ENCODE measurements around the gene DDX51. TPM values are rescaled to one million over a fixed set of nuclear protein-coding genes. Genes with fewer than 3 reads are reported as not detected.

DDX51 gene
- total RNA-seq, 1 donor from 2014 or later = 9.6 TPM

DNA sequence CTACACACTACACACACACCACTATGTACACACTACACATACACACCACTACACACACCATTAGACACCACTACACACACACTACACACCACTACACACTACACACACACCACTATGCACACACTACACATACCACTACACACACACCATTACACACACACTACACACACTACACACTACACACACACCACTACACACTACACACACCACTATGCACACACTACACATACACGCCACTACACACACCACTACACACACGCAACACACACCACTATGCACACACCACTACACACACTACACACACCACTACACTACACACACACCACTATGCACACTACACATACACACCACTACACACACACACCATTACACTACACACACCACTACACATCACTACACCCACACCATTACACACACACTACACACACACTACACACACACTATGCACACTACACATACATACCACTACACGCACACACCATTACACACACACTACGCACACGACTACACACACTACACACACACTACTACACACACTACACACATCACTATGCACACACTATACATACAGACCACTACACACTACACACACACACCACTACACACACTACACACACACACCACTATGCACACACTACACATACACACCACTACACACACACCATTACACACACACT is 13.8 kb upstream of the DDX51 start:
- peaks cover 10% of the 10 kb centered on the region for H3K4me1 Mint-ChIP-seq (ENCODE audit: low read depth)
- H3K36me3 Mint-ChIP-seq (ENCODE audit: low read depth) = no peaks in the 10 kb centered on the region
- H3K27me3 Mint-ChIP-seq (ENCODE audit: low read depth) = peaks cover 6% of the 10 kb centered on the region
- H3K27ac Mint-ChIP-seq (ENCODE audit: unreplicated experiment) = no peak overlapping the region
- TF ChIP-seq, protein P1, sequence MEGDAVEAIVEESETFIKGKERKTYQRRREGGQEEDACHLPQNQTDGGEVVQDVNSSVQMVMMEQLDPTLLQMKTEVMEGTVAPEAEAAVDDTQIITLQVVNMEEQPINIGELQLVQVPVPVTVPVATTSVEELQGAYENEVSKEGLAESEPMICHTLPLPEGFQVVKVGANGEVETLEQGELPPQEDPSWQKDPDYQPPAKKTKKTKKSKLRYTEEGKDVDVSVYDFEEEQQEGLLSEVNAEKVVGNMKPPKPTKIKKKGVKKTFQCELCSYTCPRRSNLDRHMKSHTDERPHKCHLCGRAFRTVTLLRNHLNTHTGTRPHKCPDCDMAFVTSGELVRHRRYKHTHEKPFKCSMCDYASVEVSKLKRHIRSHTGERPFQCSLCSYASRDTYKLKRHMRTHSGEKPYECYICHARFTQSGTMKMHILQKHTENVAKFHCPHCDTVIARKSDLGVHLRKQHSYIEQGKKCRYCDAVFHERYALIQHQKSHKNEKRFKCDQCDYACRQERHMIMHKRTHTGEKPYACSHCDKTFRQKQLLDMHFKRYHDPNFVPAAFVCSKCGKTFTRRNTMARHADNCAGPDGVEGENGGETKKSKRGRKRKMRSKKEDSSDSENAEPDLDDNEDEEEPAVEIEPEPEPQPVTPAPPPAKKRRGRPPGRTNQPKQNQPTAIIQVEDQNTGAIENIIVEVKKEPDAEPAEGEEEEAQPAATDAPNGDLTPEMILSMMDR (IDR thresholded peaks at IDR 0.05) = no peak
- peak; percentile 2 for DNase-seq (ENCODE audit: low spot score)
- no peaks in the 10 kb centered on the region for H3K9me3 Mint-ChIP-seq (ENCODE audit: low read depth)
- no peak overlapping the region for H3K4me3 Mint-ChIP-seq (ENCODE audit: unreplicated experiment)

DNA sequence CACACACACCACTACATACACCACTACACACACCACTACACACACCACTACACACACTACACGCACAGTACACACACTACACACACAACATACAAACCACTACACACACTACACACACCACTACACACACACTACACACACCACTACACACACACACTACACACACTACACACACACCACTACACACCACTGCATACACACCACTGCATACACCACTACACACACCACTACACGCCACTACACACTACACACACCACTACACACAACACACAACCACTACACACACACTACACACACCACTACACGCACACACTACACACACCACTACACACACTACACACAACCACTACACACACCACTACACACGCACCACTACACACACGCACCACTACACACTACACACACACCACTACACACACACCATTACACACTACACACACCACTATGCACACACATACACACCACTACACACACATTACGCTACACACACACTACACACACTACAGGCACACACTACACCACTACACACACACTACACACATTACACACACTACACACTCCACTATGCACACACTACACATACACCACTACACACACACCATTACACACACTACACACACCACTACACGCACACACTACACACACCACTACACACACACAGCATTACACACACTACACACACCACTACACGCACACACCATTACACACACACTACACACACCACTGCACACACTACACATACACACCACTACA is 12.6 kb upstream of the DDX51 start:
- no peaks in the 10 kb centered on the region for H3K4me1 Mint-ChIP-seq (ENCODE audit: low read depth)
- no peak overlapping the region for H3K4me3 Mint-ChIP-seq (ENCODE audit: unreplicated experiment)
- no peak for DNase-seq (ENCODE audit: low spot score)
- no peaks in the 10 kb centered on the region for H3K36me3 Mint-ChIP-seq (ENCODE audit: low read depth)
- H3K27ac Mint-ChIP-seq (ENCODE audit: unreplicated experiment) = no peak overlapping the region
- TF ChIP-seq, protein P1 (IDR thresholded peaks at IDR 0.05) = no peak
- H3K9me3 Mint-ChIP-seq (ENCODE audit: low read depth) = no peaks in the 10 kb centered on the region
- peaks cover 3% of the 10 kb centered on the region for H3K27me3 Mint-ChIP-seq (ENCODE audit: low read depth)

DNA sequence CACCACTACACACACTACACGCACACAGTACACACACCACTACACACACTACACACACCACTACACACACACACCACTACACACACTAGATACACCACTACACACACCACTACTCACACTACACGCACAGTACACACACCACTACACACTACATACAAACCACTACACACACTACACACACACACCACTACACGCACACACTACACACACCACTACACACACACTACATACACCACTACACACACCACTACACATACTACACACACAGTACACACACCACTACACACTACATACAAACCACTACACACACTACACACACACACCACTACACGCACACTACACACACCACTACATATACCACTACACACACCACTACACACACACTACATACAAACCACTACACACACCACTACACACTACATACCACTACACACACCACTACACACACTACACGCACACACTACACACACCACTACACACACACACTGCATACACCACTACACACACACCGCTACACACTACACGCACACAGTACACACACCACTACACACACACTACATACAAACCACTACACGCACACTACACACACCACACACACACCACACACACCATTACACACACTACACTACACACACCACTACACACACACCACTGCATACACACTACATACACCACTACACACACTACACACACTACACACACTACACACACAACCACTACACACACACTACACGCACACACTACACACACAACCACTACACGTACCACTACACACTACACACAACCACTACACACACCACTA is 11.9 kb upstream of the DDX51 start:
- Mint-ChIP-seq H3K27ac (ENCODE audit: unreplicated experiment) (no peak overlapping the region), H3K27me3 (ENCODE audit: low read depth) (peaks cover 3% of the 10 kb centered on the region), H3K4me3 (ENCODE audit: unreplicated experiment) (no peak overlapping the region), H3K9me3 (ENCODE audit: low read depth) (no peaks in the 10 kb centered on the region), H3K36me3 (ENCODE audit: low read depth) (no peaks in the 10 kb centered on the region), H3K4me1 (ENCODE audit: low read depth) (no peaks in the 10 kb centered on the region)
- DNase-seq (ENCODE audit: low spot score) = peak; percentile 5
- TF ChIP-seq, protein P1 (IDR thresholded peaks at IDR 0.05) = no peak

DNA sequence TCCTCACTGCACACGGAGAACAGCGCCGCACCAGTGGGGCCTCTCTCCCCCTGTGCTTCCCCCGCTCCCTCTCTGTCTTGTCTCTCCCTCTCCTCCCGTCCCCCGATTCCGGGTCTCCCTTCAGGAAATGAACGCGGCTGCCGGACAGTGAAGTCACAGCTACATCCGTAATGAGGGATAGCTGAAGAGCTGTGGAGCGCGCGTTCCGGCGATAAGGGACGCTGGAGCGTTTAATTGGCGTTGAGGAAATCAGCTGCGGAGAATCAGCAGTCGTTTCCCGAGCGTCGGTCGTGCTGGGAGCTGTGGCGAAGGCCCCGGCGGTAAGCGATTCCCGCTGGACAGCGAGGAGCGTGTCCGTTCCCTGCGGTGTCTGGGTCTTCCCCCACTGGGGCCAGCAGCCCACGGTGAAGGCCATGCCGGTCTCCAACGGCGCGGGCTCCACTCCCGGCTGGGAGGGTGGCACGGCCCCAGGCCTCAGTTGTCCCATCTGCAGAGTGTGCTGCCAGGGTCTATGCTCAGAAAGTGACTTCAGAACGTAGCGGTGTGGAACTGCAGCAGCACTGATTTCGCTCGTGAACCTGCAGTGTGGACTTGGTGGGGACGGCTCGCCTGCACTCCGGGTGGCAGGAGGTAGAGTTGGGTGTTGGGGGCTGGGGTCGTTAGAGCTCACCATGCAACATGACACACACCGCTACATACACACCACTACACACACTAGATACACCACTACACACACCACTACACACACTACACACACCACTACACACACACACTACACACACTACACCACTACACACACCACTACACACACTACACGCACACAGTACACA is 11.0 kb upstream of the DDX51 start:
- H3K27me3 Mint-ChIP-seq (ENCODE audit: low read depth) = peaks cover 2% of the 10 kb centered on the region
- no peaks in the 10 kb centered on the region for H3K4me1 Mint-ChIP-seq (ENCODE audit: low read depth)
- no peak overlapping the region for H3K4me3 Mint-ChIP-seq (ENCODE audit: unreplicated experiment)
- no peaks in the 10 kb centered on the region for H3K9me3 Mint-ChIP-seq (ENCODE audit: low read depth)
- DNase-seq (ENCODE audit: low spot score) = peak; percentile 87
- no peaks in the 10 kb centered on the region for H3K36me3 Mint-ChIP-seq (ENCODE audit: low read depth)
- TF ChIP-seq, protein P1 (IDR thresholded peaks at IDR 0.05) = no peak
- no peak overlapping the region for H3K27ac Mint-ChIP-seq (ENCODE audit: unreplicated experiment)
